ENCODE measurements around the gene CD8B2.
"Not testable (repeated sequence)": the region's sequence is repeated elsewhere in the genome, so short reads cannot be mapped to it uniquely, and the experiment has no call there.

Gene CD8B2

GRCh38 chr2:106500350-106500749 lies 13.2 kb downstream of the CD8B2 start:
- not testable (repeated sequence) for H3K9me3 ChIP-seq (ENCODE audit: insufficient read depth, low read length); H3K4me3 ChIP-seq (ENCODE audit: insufficient read length, low read depth); H3K27me3 ChIP-seq (ENCODE audit: insufficient read depth, insufficient read length); H3K36me3 ChIP-seq (ENCODE audit: insufficient read depth, insufficient read length, low read length); DNase-seq (ENCODE audit: low read depth, low spot score); H3K9ac ChIP-seq (ENCODE audit: insufficient read length, low read depth); H3K4me1 ChIP-seq (ENCODE audit: insufficient read depth, insufficient read length)

- not testable (repeated sequence) for H3K27me3 ChIP-seq (ENCODE audit: insufficient read depth, insufficient read length); H3K4me1 ChIP-seq (ENCODE audit: insufficient read depth, insufficient read length); H3K9ac ChIP-seq (ENCODE audit: insufficient read length, low read depth); DNase-seq (ENCODE audit: low read depth, low spot score); H3K9me3 ChIP-seq (ENCODE audit: insufficient read depth, low read length); H3K4me3 ChIP-seq (ENCODE audit: insufficient read length, low read depth); H3K36me3 ChIP-seq (ENCODE audit: insufficient read depth, insufficient read length, low read length)
These were observed 15.2 kb downstream of the CD8B2 start for GRCh38 chr2:106502351-106502750.

GRCh38 chr2:106504192-106504591 lies 17.0 kb downstream of the CD8B2 start:
- DNase-seq (ENCODE audit: low read depth, low spot score); H3K9ac ChIP-seq (ENCODE audit: insufficient read length, low read depth); H3K27me3 ChIP-seq (ENCODE audit: insufficient read depth, insufficient read length); H3K4me3 ChIP-seq (ENCODE audit: insufficient read length, low read depth); H3K36me3 ChIP-seq (ENCODE audit: insufficient read depth, insufficient read length, low read length); H3K4me1 ChIP-seq (ENCODE audit: insufficient read depth, insufficient read length); H3K9me3 ChIP-seq (ENCODE audit: insufficient read depth, low read length): not testable (repeated sequence)

- DNase-seq (ENCODE audit: low read depth, low spot score); H3K4me1 ChIP-seq (ENCODE audit: insufficient read depth, insufficient read length); H3K9ac ChIP-seq (ENCODE audit: insufficient read length, low read depth); H3K36me3 ChIP-seq (ENCODE audit: insufficient read depth, insufficient read length, low read length); H3K9me3 ChIP-seq (ENCODE audit: insufficient read depth, low read length); H3K27me3 ChIP-seq (ENCODE audit: insufficient read depth, insufficient read length); H3K4me3 ChIP-seq (ENCODE audit: insufficient read length, low read depth): not testable (repeated sequence)
These were observed 17.6 kb downstream of the CD8B2 start for GRCh38 chr2:106504787-106505186.

- H3K9me3 ChIP-seq (ENCODE audit: insufficient read depth, low read length); H3K27me3 ChIP-seq (ENCODE audit: insufficient read depth, insufficient read length); DNase-seq (ENCODE audit: low read depth, low spot score); H3K4me1 ChIP-seq (ENCODE audit: insufficient read depth, insufficient read length); H3K4me3 ChIP-seq (ENCODE audit: insufficient read length, low read depth); H3K9ac ChIP-seq (ENCODE audit: insufficient read length, low read depth); H3K36me3 ChIP-seq (ENCODE audit: insufficient read depth, insufficient read length, low read length): not testable (repeated sequence)
These were observed 19.0 kb downstream of the CD8B2 start for GRCh38 chr2:106506002-106506687.

- not testable (repeated sequence) for DNase-seq (ENCODE audit: low read depth, low spot score); H3K9ac ChIP-seq (ENCODE audit: insufficient read length, low read depth)
These were observed 21.7 kb downstream of the CD8B2 start for GRCh38 chr2:106508660-106509373.

GRCh38 chr2:106509374-106509770 lies 22.2 kb downstream of the CD8B2 start:
- not testable (repeated sequence) for H3K4me3 ChIP-seq (ENCODE audit: insufficient read length, low read depth); H3K27me3 ChIP-seq (ENCODE audit: insufficient read depth, insufficient read length); H3K9me3 ChIP-seq (ENCODE audit: insufficient read depth, low read length); H3K4me1 ChIP-seq (ENCODE audit: insufficient read depth, insufficient read length); H3K9ac ChIP-seq (ENCODE audit: insufficient read length, low read depth); H3K36me3 ChIP-seq (ENCODE audit: insufficient read depth, insufficient read length, low read length); DNase-seq (ENCODE audit: low read depth, low spot score)

More at GRCh38 chr2:106508660-106509373, 21.7 kb downstream of the CD8B2 start:
- not testable (repeated sequence) for H3K9me3 ChIP-seq (ENCODE audit: insufficient read depth, low read length); H3K4me1 ChIP-seq (ENCODE audit: insufficient read depth, insufficient read length); H3K27me3 ChIP-seq (ENCODE audit: insufficient read depth, insufficient read length); H3K4me3 ChIP-seq (ENCODE audit: insufficient read length, low read depth); H3K36me3 ChIP-seq (ENCODE audit: insufficient read depth, insufficient read length, low read length)

- not testable (repeated sequence) for H3K27me3 ChIP-seq (ENCODE audit: insufficient read depth, insufficient read length); DNase-seq (ENCODE audit: low read depth, low spot score); H3K9ac ChIP-seq (ENCODE audit: insufficient read length, low read depth); H3K36me3 ChIP-seq (ENCODE audit: insufficient read depth, insufficient read length, low read length); H3K4me1 ChIP-seq (ENCODE audit: insufficient read depth, insufficient read length); H3K4me3 ChIP-seq (ENCODE audit: insufficient read length, low read depth); H3K9me3 ChIP-seq (ENCODE audit: insufficient read depth, low read length)
These were observed 23.6 kb downstream of the CD8B2 start for GRCh38 chr2:106510791-106511190.

- not testable (repeated sequence) for H3K9me3 ChIP-seq (ENCODE audit: insufficient read depth, low read length); H3K4me3 ChIP-seq (ENCODE audit: insufficient read length, low read depth); H3K9ac ChIP-seq (ENCODE audit: insufficient read length, low read depth); H3K27me3 ChIP-seq (ENCODE audit: insufficient read depth, insufficient read length); DNase-seq (ENCODE audit: low read depth, low spot score); H3K4me1 ChIP-seq (ENCODE audit: insufficient read depth, insufficient read length); H3K36me3 ChIP-seq (ENCODE audit: insufficient read depth, insufficient read length, low read length)
These were observed 24.3 kb downstream of the CD8B2 start for GRCh38 chr2:106511476-106511901.

GRCh38 chr2:106511934-106512333 lies 24.8 kb downstream of the CD8B2 start:
- not testable (repeated sequence) for H3K4me1 ChIP-seq (ENCODE audit: insufficient read depth, insufficient read length); H3K27me3 ChIP-seq (ENCODE audit: insufficient read depth, insufficient read length); H3K4me3 ChIP-seq (ENCODE audit: insufficient read length, low read depth); H3K9ac ChIP-seq (ENCODE audit: insufficient read length, low read depth); H3K36me3 ChIP-seq (ENCODE audit: insufficient read depth, insufficient read length, low read length); DNase-seq (ENCODE audit: low read depth, low spot score); H3K9me3 ChIP-seq (ENCODE audit: insufficient read depth, low read length)

GRCh38 chr2:106513391-106513790 lies 26.2 kb downstream of the CD8B2 start:
- not testable (repeated sequence) for H3K9me3 ChIP-seq (ENCODE audit: insufficient read depth, low read length); H3K4me3 ChIP-seq (ENCODE audit: insufficient read length, low read depth); H3K36me3 ChIP-seq (ENCODE audit: insufficient read depth, insufficient read length, low read length); H3K27me3 ChIP-seq (ENCODE audit: insufficient read depth, insufficient read length); H3K9ac ChIP-seq (ENCODE audit: insufficient read length, low read depth); H3K4me1 ChIP-seq (ENCODE audit: insufficient read depth, insufficient read length); DNase-seq (ENCODE audit: low read depth, low spot score)

GRCh38 chr2:106514827-106515226 lies 27.7 kb downstream of the CD8B2 start:
- not testable (repeated sequence) for H3K9me3 ChIP-seq (ENCODE audit: insufficient read depth, low read length); H3K4me1 ChIP-seq (ENCODE audit: insufficient read depth, insufficient read length); H3K27me3 ChIP-seq (ENCODE audit: insufficient read depth, insufficient read length); H3K9ac ChIP-seq (ENCODE audit: insufficient read length, low read depth); H3K36me3 ChIP-seq (ENCODE audit: insufficient read depth, insufficient read length, low read length); DNase-seq (ENCODE audit: low read depth, low spot score); H3K4me3 ChIP-seq (ENCODE audit: insufficient read length, low read depth)
